OCI-LY7 (cell line): ENCODE results near the gene KNDC1. TPM values are rescaled to one million over a fixed set of nuclear protein-coding genes. Genes with fewer than 3 reads are reported as not detected.

Source experiments
- BruUV-seq: library from RNA; stranded (reverse); fragments of 400-500 nt; replicated peaks from 2 replicates; lab custom pipeline; 2021; lab: Mats Ljungman, UMichigan
- CTCF ChIA-PET: fragments of 300-600 bp; sonication (Branson Sonifier 250); formaldehyde crosslinking; loops from one replicate; lab custom pipeline; 2022; ENCODE audit warnings: antibody characterized with exemption; ENCODE audit not compliant: unreplicated experiment; lab: Charles Lee
- POLR2A ChIA-PET: fragments of 300-600 bp; sonication (Branson Sonifier 250); formaldehyde crosslinking; loops from one replicate; lab custom pipeline; 2022; ENCODE audit warnings: antibody characterized with exemption; lab: Charles Lee
- DNase-seq: peaks from one replicate; pipeline ENCODE4 v3.0.0-alpha.2; 2015; ENCODE audit warnings: low spot score
- H2AFZ ChIP-seq: fragments of 200-600 bp; sonication (generic), shearing (Covaris generic); 2 replicates; pipeline ENCODE4 v1.6.1; 2014; ENCODE audit warnings: mild to moderate bottlenecking, antibody characterized with exemption, low read length, moderate library complexity
- H3K27ac ChIP-seq: fragments of 200-600 bp; sonication (generic); 2 replicates; pipeline ENCODE4 v1.5.1; 2014; ENCODE audit warnings: mixed run types, low read depth, mild to moderate bottlenecking, moderate library complexity, low read length, inconsistent platforms; ENCODE audit not compliant: poor library complexity, severe bottlenecking
- H3K36me3 ChIP-seq: fragments of 200-600 bp; sonication (generic); 2 replicates; pipeline ENCODE4 v1.6.1; 2014; ENCODE audit warnings: mild to moderate bottlenecking, antibody characterized with exemption, low read length, moderate library complexity, mixed read lengths; ENCODE audit not compliant: insufficient read depth
- H3K4me1 ChIP-seq: fragments of 200-600 bp; sonication (generic); 2 replicates; pipeline ENCODE4 v1.5.1; 2014; ENCODE audit warnings: mild to moderate bottlenecking, low read length; ENCODE audit not compliant: insufficient read depth, poor library complexity, severe bottlenecking
- H3K4me2 ChIP-seq: fragments of 200-600 bp; sonication (generic); 2 replicates; pipeline ENCODE4 v1.6.1; 2014; ENCODE audit warnings: mild to moderate bottlenecking, low read length
- H3K4me3 ChIP-seq: fragments of 200-600 bp; sonication (generic); 2 replicates; pipeline ENCODE4 v1.5.1; 2014; ENCODE audit warnings: mild to moderate bottlenecking, low read depth, low read length; ENCODE audit not compliant: poor library complexity, severe bottlenecking
- H3K79me2 ChIP-seq: fragments of 200-600 bp; sonication (generic); 2 replicates; pipeline ENCODE4 v1.6.1; 2016; ENCODE audit warnings: low read depth, mild to moderate bottlenecking, low read length, moderate library complexity, mixed read lengths; ENCODE audit not compliant: insufficient read depth
- H3K9me2 ChIP-seq: fragments of 200-600 bp; sonication (generic); 2 replicates; pipeline ENCODE4 v1.6.1; 2016; ENCODE audit warnings: mild to moderate bottlenecking, low read length, mixed read lengths; ENCODE audit not compliant: insufficient read depth
- H3K9me3 ChIP-seq: fragments of 200-600 bp; sonication (generic); 2 replicates; pipeline ENCODE4 v1.6.1; 2014; ENCODE audit warnings: mild to moderate bottlenecking, mixed run types, low read length, mixed read lengths
- H4K20me1 ChIP-seq: fragments of 200-600 bp; sonication (generic); 2 replicates; pipeline ENCODE4 v1.6.1; 2014; ENCODE audit warnings: mild to moderate bottlenecking, antibody characterized with exemption, low read length, moderate library complexity, mixed read lengths; ENCODE audit not compliant: insufficient read depth
- EZH2phosphoT487 ChIP-seq: fragments of 200-600 bp; sonication (generic); IDR thresholded peaks from 2 replicates; pipeline ENCODE4 v1.6.1; 2018; ENCODE audit warnings: low read depth, borderline replicate concordance, mild to moderate bottlenecking, mixed run types, antibody characterized with exemption, low read length, moderate library complexity, mixed read lengths
- intact Hi-C: fragments of 100-400 bp; cut with micrococcal nuclease; formaldehyde crosslinking; loops from one replicate; pipeline ENCODE4 v1.10.0; 2022; ENCODE audit not compliant: unreplicated experiment
- total RNA-seq, 2 experiments: library from RNA; depleted of rRNA in 1 of 2; stranded (reverse); fragments of >200 nt in 1 of 2; shearing (Covaris generic) in 1 of 2; gene quantifications; 2 replicates each; pipeline ENCODE4 v1.2.3, GENCODE V29; 2014 to 2022
- TF ChIP-seq, protein P1 (sequence below): fragments of 200-600 bp; sonication (generic); conservative IDR thresholded peaks from 2 replicates; pipeline ENCODE4 v1.5.1; 2014; ENCODE audit warnings: mild to moderate bottlenecking, antibody characterized with exemption, low read length, moderate library complexity, mixed read lengths

Gene KNDC1
- total RNA-seq, 2 experiments from 2014 or later, result not detected

GRCh38 chr10:133162910-133163856, 3.2 kb downstream of the KNDC1 start:
- Histone ChIP-seq H3K27ac (no peak overlapping the region), H3K4me3 (no peak overlapping the region), H3K9me3 (no peaks in the 10 kb centered on the region), H3K79me2 (no peaks in the 10 kb centered on the region), H3K9me2 (no peaks in the 10 kb centered on the region), H3K36me3 (no peaks in the 10 kb centered on the region), H3K4me1 (no peaks in the 10 kb centered on the region), H3K4me2 (no peak overlapping the region), H4K20me1 (no peaks in the 10 kb centered on the region), H2AFZ (no peak overlapping the region)
- POLR2A ChIA-PET, result no interaction called here
- CTCF ChIA-PET, result no interaction called here
- BruUV-seq, result no TSS peak
- intact Hi-C loops, result no loop called here
- TF ChIP-seq, protein P1, sequence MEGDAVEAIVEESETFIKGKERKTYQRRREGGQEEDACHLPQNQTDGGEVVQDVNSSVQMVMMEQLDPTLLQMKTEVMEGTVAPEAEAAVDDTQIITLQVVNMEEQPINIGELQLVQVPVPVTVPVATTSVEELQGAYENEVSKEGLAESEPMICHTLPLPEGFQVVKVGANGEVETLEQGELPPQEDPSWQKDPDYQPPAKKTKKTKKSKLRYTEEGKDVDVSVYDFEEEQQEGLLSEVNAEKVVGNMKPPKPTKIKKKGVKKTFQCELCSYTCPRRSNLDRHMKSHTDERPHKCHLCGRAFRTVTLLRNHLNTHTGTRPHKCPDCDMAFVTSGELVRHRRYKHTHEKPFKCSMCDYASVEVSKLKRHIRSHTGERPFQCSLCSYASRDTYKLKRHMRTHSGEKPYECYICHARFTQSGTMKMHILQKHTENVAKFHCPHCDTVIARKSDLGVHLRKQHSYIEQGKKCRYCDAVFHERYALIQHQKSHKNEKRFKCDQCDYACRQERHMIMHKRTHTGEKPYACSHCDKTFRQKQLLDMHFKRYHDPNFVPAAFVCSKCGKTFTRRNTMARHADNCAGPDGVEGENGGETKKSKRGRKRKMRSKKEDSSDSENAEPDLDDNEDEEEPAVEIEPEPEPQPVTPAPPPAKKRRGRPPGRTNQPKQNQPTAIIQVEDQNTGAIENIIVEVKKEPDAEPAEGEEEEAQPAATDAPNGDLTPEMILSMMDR, result no peak
- TF ChIP-seq EZH2phosphoT487, result no peak
- no peak for DNase-seq

GRCh38 chr10:133163889-133164815, 4.1 kb downstream of the KNDC1 start:
- ChIA-PET POLR2A (no interaction called here), CTCF (interaction anchor here (0.5 kb wide), 1 partner anchor 48 kb away, joined by 3 read pairs; no protein-coding TSS in a partner anchor)
- Histone ChIP-seq H3K27ac (no peak overlapping the region), H3K4me2 (no peak overlapping the region), H3K9me3 (no peaks in the 10 kb centered on the region), H3K36me3 (no peaks in the 10 kb centered on the region), H3K4me3 (no peak overlapping the region), H2AFZ (no peak overlapping the region), H3K9me2 (no peaks in the 10 kb centered on the region), H3K79me2 (no peaks in the 10 kb centered on the region), H3K4me1 (no peaks in the 10 kb centered on the region), H4K20me1 (no peaks in the 10 kb centered on the region)
- TF ChIP-seq, protein P1, result no peak
- TF ChIP-seq EZH2phosphoT487, result no peak
- BruUV-seq, result no TSS peak
- no peak for DNase-seq
- intact Hi-C loops, result no loop called here
